Large intestine (tissue), 3 donors: ENCODE data around the gene ACSBG1. TPM values are rescaled to one million over a fixed set of nuclear protein-coding genes. Genes with fewer than 3 reads are reported as not detected.
"Not testable (repeated sequence)": the region's sequence is repeated elsewhere in the genome, so short reads cannot be mapped to it uniquely, and the experiment has no call there.

Experiments
- DNase-seq, 2 donors: peaks; one replicate each; pipeline versions ENCODE4 v3.0.0 to v3.0.0-alpha.2; 2013
- H3K27ac ChIP-seq: one replicate; pipeline ENCODE4 v1.5.1; 2013; ENCODE audit warnings: low read length
- H3K27me3 ChIP-seq: 2 replicates; pipeline ENCODE4 v1.6.1; 2013; ENCODE audit warnings: low read length; ENCODE audit not compliant: control insufficient read depth, insufficient read depth
- H3K36me3 ChIP-seq: 2 replicates; pipeline ENCODE4 v1.6.1; 2013; ENCODE audit warnings: low read length; ENCODE audit not compliant: control insufficient read depth, insufficient read depth
- H3K4me1 ChIP-seq: one replicate; pipeline ENCODE4 v1.6.1; 2013; ENCODE audit warnings: low read length; ENCODE audit not compliant: control insufficient read depth, insufficient read depth
- H3K4me3 ChIP-seq: one replicate; pipeline ENCODE4 v1.5.1; 2013; ENCODE audit warnings: low read length
- H3K9me3 ChIP-seq: one replicate; pipeline ENCODE4 v1.6.1; 2013; ENCODE audit warnings: mild to moderate bottlenecking, low read depth, low read length, moderate library complexity; ENCODE audit not compliant: control insufficient read depth
- WGBS: methylation state at CpG from one replicate; pipeline ENCODE4 v1.1.5; 2013; ENCODE audit warnings: low lambda C conversion rate; ENCODE audit not compliant: insufficient coverage; 5-methylcytosine and 5-hydroxymethylcytosine counted together
- polyA plus RNA-seq: library from polyadenylated mRNA; unstranded; fragments of 120-200 nt; gene quantifications from one replicate; pipeline ENCODE4 v1.2.1, GENCODE V29; 2013

Gene ACSBG1
- polyA plus RNA-seq, 1 donor: 1.1 TPM

DNA sequence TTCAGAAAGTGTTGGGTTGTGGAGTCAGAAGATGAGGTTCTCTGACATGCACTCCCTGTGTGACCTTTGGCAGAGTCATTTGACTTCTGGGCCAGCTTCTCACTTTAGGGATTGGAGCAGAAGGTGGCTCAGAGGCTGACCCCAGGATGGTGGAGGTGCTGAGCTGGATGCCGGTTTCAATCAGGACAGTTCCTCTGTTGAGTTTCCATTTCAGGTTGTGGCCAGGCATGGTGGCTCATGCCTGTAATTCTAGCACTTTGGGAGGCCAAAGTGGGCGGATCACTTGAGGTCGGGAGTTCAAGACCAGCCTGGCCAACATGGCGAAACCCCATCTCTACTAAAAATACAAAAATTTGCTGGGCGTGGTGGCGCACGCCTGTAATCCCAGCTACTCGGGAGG is 83.3 kb downstream of the ACSBG1 start:
- H3K4me3 ChIP-seq, H3K9me3 ChIP-seq, H3K27me3 ChIP-seq, DNase-seq, H3K27ac ChIP-seq: not testable (repeated sequence)
- no CpG with 5 or more reads among the region's 8 CpGs for WGBS
- Histone ChIP-seq H3K36me3 (peaks cover 15% of the 10 kb centered on the region), H3K4me1 (peaks cover 24% of the 10 kb centered on the region)

DNA sequence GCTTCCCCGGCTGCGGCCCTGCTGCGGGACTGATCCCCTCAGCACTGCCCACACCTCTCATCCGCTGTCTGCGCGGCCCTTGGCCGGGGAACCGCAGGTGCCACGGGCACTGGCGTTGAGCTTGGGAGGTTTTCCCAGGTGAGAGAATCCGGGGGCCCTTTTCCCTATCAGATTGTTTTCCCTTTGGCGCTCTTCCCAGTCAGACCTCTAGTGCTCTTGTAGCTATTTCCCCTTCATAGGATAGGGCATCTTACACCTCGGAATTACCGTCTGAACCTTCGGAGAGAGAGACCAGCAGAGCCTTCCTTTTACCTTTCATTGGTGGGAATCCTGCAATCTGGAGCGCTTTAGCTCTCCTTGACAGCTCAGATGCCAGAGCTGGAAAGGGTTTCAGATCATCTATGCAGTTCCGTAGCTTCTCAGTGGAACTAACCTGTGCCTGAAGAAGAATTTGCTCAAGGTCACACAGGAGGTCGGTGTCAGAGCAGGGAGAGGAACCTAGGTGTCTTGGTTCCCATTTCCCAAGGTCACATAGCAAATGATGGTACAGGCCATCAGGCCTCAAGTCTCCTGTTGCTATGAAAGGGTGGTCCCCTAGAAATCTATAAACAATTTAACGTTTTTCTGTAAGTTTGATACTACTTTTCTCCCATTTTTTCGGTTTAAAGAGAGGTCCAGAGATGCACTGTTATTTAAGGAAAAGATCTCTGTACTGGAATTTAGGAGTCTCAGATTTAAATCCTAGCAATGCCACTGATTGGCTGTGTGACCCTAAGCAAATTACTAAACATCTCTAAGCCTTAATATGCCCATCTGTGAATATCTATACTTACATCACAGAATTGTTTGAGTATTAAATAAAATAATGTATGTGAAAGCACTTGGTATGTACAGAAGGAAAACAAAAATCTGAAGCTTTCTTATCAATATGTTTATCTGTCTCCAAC is 84.3 kb downstream of the ACSBG1 start:
- H3K27me3 ChIP-seq: no peaks in the 10 kb centered on the region
- 3% methylated on average over 7 of the region's 20 CpGs for WGBS
- peak in 1 of 2 donors; percentile 58 for DNase-seq
- H3K36me3 ChIP-seq: peaks cover 8% of the 10 kb centered on the region
- peak overlapping the region; percentile 51 for H3K27ac ChIP-seq
- H3K9me3 ChIP-seq: no peaks in the 10 kb centered on the region
- H3K4me1 ChIP-seq: peaks cover 27% of the 10 kb centered on the region
- H3K4me3 ChIP-seq: peak overlapping the region; percentile 80

DNA sequence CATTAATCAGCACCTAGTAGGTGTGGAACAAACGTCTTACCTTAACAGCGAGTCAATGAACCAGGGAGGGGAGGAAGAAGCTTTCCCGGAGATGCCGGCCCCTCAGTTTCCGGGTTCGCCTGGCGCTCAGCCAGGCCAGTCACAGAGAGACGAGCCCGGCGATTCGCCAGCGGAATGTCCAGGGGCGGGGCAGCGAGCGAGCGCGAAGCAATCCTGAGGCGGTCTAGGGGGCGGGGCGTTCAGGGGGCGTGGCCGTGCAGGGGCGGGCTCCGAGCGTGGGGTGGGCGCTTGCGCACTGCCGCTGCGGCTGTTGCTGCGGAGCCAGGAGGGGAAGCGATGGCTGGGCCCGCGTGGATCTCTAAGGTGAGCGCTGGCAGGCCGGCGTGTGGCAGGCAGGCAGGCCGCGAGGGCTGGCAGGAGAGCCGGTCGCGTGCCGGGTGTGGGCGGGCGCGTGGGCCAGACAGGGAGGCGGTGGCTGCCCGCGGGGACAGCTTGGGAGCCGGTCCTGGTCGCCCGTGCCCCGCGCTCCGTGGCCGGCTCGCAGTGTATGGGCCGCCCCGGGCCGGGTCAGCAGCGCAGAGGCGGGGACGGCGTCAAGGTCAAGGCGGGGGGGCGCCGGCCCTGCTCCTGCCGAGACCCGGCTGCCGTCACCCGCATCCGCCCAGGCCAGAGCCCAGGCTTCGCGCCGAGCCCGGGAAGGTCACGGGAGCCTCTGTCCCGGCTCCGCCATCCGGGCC is 85.1 kb downstream of the ACSBG1 start, which contains the start of gene IDH3A:
Gene IDH3A, plus strand, starts transcription at position 295 of the 737 bp plus-strand sequence. Its CDS starts 42 bp downstream, at position 337.
- H3K27me3 ChIP-seq: no peaks in the 10 kb centered on the region
- no peaks in the 10 kb centered on the region for H3K9me3 ChIP-seq
- H3K36me3 ChIP-seq: peaks cover 4% of the 10 kb centered on the region
- peak within 1 kb of the TSS; percentile 89 for H3K27ac ChIP-seq
- no CpG with 5 or more reads among the region's 79 CpGs for WGBS
- DNase-seq: peak; percentile 99
- H3K4me1 ChIP-seq: peaks cover 27% of the 10 kb centered on the region
- H3K4me3 ChIP-seq: peak within 1 kb of the TSS; percentile 80

DNA sequence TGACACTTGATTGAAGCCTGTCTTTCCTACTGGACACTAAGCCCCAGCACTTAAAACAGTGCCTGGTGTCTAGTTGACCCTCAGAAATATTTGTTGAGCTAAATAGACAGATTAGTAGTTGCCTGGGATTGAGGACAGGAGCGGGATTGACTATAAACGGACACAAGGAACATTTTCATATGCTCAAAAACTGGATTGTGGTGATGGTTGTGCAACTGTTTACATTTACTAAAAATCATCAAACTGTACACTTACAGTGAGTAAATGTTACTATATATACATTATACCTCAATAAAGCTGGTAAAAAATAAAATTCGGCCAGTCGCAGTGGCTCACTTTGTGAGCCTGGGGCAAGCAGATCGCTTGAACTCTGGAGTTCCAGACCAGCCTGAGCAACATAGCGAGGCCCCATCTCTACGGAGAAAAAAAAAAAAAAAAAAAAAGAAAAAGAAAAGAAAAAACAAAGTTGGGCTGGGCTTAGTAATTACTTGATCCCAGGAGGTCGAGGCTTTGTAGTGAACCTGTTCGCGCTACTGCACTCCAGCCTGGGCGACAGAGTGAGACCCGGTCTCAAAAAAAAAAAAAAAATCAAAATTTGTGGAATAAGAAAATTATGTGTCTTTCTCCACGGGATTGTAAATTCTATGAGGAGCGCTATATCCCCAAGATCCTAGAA is 85.8 kb downstream of the ACSBG1 start:
- Histone ChIP-seq H3K27ac (peak overlapping the region; percentile 89), H3K4me1 (peaks cover 27% of the 10 kb centered on the region), H3K36me3 (peaks cover 4% of the 10 kb centered on the region), H3K4me3 (peak overlapping the region; percentile 72), H3K9me3 (no peaks in the 10 kb centered on the region), H3K27me3 (no peaks in the 10 kb centered on the region)
- WGBS: 17% methylated on average over 4 of the region's 14 CpGs
- no peak for DNase-seq

DNA sequence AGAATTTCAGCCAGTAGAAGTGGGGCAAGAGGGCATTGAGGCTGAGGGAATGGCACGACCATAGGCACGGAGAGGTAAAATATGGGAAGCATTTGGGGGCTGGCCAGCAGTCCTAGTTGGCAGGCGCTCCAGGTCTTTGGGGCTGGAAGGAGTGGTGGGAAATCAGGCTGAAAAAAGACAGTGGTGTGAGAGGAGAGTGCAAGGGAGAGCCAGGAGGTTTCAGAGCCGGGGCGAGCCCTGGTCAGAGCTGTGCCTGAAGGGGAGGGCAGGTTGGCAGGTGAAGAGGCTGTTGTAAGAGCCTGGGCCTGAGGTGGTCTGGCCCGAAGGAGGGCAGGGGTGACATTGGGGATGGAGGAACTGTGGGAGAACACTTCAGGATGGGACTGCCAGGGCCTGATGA is 86.8 kb downstream of the ACSBG1 start:
- 80% methylated on average over 1 of the region's 6 CpGs for WGBS
- H3K36me3 ChIP-seq: no peaks in the 10 kb centered on the region
- peaks cover 29% of the 10 kb centered on the region for H3K4me1 ChIP-seq
- DNase-seq: no peak
- no peaks in the 10 kb centered on the region for H3K27me3 ChIP-seq
- H3K9me3 ChIP-seq: no peaks in the 10 kb centered on the region
- no peak overlapping the region for H3K4me3 ChIP-seq
- no peak overlapping the region for H3K27ac ChIP-seq

DNA sequence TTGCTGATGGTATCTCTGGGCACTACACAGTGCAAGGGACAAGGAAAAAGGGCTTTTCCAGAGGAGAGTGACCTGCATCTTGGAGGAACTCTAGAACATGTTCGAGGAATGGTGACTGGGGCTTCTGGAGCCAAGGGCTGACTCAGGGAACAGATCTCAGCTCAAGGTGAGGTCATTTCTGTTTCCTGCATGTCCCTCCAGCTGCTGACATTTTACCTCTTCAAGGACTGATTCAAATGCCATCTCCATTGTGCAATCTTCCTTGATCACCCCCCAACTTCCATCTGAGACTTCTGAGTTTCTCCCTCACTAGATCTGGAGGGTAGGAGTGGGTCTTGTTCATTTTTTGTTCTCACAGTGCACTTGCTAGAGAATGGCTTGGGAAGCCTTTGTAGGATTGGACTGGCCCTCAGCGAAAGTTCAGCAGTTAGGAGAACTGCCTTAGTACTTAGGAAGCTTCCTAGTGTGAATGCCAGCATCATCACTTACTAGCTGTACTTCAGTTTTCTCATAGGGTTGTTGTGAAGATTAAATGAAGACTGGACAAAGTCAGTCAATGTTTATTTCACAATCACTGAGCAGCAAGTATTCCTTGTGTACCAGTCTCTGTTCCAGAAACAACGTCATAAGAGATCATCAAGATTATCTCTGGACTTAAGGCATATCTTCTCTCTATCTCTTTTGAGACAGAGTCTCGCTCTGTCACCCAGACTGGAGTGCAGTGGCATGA is 87.8 kb downstream of the ACSBG1 start:
- peak in 1 of 2 donors; percentile 61 for DNase-seq
- H3K27ac ChIP-seq: no peak overlapping the region
- WGBS: no CpG with 5 or more reads among the region's 4 CpGs

DNA sequence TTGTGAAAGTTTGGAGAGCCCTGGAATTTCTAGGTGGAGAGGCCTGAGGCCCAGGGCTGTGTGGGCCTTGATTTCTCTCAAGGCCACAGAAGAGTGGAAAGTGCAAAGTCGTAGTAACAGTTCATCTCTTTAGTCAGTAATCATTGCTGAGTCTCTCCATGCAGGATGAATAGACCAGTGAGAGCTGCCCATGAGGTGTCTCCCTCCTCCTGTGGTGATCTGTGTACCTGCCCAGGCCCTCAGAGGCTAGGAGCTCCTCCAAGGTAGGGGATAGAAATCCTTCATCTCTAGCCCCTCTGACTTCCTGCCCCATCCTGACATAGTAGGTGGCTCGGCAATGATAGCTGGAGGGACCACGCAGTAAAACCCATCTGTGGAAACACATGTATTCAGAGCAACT is 92.0 kb downstream of the ACSBG1 start:
- Histone ChIP-seq H3K4me1 (peaks cover 49% of the 10 kb centered on the region), H3K36me3 (no peaks in the 10 kb centered on the region), H3K27ac (peak overlapping the region; percentile 22), H3K9me3 (no peaks in the 10 kb centered on the region), H3K4me3 (no peak overlapping the region), H3K27me3 (no peaks in the 10 kb centered on the region)
- DNase-seq: peak in 1 of 2 donors; percentile 32
- WGBS: no CpG with 5 or more reads among the region's 3 CpGs

More for the DNA sequence above, 87.8 kb downstream of the ACSBG1 start:
- Histone ChIP-seq H3K4me3 (no peak overlapping the region), H3K36me3 (no peaks in the 10 kb centered on the region), H3K27me3 (no peaks in the 10 kb centered on the region), H3K4me1 (peaks cover 37% of the 10 kb centered on the region), H3K9me3 (no peaks in the 10 kb centered on the region)

DNA sequence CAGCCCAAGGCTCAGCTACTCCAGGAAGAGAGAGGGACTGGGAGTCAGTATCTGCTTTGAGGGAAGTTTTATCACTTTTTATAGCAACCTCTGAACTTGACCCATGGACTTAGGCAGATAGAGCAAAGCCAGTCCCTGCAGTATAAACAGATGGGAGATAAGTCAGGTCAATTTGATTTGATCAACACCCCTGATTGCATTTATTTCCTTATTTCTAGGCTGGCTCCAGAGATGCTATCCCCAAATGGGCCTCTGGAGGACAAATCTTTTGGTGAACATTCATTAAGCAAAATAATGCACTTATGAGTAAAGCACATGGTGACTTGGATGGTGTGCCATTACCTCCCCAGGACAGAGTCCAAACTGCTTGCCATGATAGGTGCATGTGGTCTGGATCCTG is 94.1 kb downstream of the ACSBG1 start:
- Histone ChIP-seq H3K9me3 (no peaks in the 10 kb centered on the region), H3K4me3 (no peak overlapping the region), H3K36me3 (no peaks in the 10 kb centered on the region), H3K27me3 (no peaks in the 10 kb centered on the region), H3K4me1 (peaks cover 56% of the 10 kb centered on the region), H3K27ac (peak overlapping the region; percentile 74)
- DNase-seq: peak; percentile 73 to 92

DNA sequence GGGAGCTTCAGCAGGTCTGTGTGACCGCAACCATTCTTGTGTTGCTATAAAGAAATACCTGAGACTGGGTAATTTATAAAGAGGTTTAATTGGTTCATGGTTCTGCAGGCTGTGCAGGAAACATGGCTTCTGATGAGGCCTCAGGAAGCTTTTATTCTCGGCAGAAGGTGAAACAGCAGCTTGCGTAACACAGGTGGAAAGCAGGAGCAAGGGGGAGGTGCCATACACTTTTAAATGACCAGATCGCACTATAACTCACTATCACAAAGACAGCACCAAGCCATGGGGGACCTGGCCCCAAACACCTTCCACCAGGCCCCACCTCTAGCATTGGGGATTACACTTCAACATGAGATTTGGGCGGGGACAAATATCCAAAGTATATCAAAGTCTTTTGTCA is 94.8 kb downstream of the ACSBG1 start:
- DNase-seq: peak in 1 of 2 donors; percentile 61
- no peaks in the 10 kb centered on the region for H3K27me3 ChIP-seq
- H3K27ac ChIP-seq: peak overlapping the region; percentile 74
- no CpG with 5 or more reads among the region's 5 CpGs for WGBS
- no peaks in the 10 kb centered on the region for H3K36me3 ChIP-seq
- no peak overlapping the region for H3K4me3 ChIP-seq
- peaks cover 56% of the 10 kb centered on the region for H3K4me1 ChIP-seq
- H3K9me3 ChIP-seq: no peaks in the 10 kb centered on the region
